SU-DHL-6 (cell line): ENCODE data around the gene SMOC2.

ENCODE experiments used
- CTCF ChIP-seq: fragments of 200-600 bp; sonication (generic); IDR thresholded peaks from one replicate; pipeline ENCODE4 v1.5.1; 2017; ENCODE audit warnings: antibody characterized with exemption, mild to moderate bottlenecking, low read length, moderate library complexity; ENCODE audit not compliant: insufficient read depth, poor library complexity, severe bottlenecking
- EZH2phosphoT487 ChIP-seq: fragments of 200-600 bp; sonication (generic), shearing (Covaris generic); conservative IDR thresholded peaks from 2 replicates; pipeline ENCODE4 v1.6.1; 2018; ENCODE audit warnings: mild to moderate bottlenecking, antibody characterized with exemption, low read length, moderate library complexity, mixed read lengths

- TF ChIP-seq CTCF (no peak), EZH2phosphoT487 (no peak)
Observed at GRCh38 chr6:168631564-168631963, 190.6 kb downstream of the SMOC2 start.
